Esophagus mucosa (tissue), 1 donor: ENCODE measurements around the gene AGAP1. TPM values are rescaled to one million over a fixed set of nuclear protein-coding genes. Genes with fewer than 3 reads are reported as not detected.

Experiments
- ATAC-seq: fragments of 200-7000 bp; cut with Tn5 transposase; one replicate; pipeline ENCODE4 v1.9.1; 2020
- total RNA-seq: library from RNA; stranded (reverse); gene quantifications from one replicate; pipeline ENCODE4 v1.2.4, GENCODE V29; 2023
- donor health status: DM: yes; HTN: yes; CAD: no.

Gene AGAP1
- 17.1 TPM for total RNA-seq

DNA sequence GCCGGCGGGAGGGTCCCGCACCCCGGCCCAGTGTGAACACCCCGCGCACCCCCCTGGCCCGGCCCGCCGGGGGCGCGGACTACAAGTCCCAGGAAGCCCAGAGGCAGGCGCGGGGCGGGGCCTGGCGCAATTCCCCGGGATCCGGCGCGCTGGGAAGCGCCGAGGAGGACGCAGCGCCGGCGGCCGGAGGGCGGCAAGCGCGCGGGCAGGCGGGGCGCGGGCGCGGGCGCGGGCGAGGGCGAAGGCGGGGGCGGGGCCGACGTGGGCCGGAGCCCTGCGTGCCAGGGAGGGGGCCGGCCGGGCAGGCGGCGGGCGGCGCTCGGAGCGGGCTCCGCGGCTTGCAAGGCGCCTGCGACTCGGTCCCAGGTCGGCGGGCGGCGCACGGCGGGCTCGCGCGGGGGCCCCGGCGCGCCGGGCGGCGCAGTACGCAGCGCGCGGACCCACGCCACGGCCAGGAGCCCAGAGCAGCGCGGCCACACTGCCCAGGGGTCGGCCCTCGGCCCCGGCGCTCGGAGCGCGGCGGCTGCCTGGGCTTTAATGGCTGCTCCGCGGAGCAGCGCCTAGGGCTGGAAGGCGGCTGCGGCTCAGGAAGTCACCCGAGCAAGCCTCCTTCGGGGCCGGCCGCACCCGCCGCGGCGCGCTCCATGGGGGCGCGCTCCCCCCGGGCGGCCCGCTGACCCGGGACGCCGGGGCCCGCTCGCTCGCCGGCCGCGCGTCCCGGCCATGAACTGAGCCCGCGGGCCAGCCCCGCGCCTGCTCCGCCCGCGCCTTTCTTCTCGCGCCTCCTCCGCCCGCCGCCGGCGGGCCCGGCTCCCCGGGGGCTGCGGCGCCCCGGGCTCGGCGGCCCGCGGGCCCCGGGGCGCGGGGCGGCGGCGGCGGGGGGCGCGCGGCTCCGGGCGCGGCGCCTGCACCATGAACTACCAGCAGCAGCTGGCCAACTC is at the start of gene AGAP1:
Gene AGAP1, plus strand, starts transcription at position 269 of the 941 bp plus-strand sequence.
- ATAC-seq, result peak; percentile 89

DNA sequence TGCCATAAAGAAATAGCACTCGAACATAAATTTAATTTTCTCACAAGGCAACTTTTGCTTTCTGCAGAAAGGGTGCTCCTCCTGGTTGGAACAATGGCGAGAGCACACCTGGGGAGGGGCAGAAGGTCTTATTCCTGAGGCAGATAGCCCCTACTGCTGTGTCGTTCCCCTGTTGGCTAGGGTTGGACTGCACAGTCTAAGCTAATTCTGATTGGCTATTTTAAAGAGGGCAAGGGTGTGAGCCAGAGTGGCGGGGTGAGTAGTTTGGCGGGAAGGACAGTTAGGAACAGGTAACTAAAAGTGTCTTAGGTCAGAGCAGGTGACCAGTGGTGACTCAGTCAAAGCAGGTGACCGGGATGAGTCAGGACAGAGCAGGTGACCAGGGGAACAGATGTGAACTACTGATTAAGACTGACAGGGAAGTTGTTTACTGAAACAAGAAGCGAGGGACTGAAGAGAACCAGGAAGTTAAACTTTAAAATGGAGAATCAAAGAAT is 49.7 kb upstream of the AGAP1 start:
- ATAC-seq, result no peak

DNA sequence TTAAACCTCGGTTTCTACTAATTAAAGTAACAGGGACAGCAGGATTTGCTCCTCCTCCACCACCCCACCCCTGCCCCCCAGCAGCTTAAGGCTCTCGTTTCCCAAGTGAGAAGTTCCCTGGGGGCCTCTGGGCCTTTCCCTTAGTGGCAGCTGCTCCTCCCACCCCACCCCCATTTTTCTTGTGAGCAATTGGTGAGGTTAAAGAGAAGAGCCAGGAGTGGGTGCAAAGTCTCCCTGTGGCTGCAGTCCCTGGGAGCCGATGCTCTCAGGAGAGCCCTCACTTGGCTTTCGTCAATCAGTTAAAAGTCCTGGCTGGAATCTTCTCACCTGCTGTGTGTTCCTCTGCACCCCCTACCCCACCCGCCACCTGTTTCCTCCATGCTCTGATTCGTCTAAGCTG is 48.7 kb upstream of the AGAP1 start:
- no peak for ATAC-seq

DNA sequence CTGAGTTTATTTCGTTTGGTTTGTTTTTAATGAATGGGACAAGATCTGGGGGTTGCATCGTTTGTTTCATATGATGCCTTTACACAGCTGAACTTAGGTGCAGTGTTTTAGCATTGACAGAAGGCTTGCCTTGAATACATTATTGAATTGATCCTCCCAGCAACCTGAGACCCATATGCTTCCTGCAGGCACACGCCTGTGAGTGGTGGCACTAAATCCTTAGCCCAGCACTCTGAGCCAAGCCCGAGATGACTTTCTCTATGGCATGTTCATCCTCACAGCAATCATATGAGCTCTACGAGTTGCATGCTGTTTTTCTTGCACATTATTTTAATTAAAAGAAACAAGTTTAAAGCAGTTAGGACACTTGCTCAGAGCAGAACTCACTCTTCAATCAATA is 47.8 kb upstream of the AGAP1 start:
- ATAC-seq, result no peak

DNA sequence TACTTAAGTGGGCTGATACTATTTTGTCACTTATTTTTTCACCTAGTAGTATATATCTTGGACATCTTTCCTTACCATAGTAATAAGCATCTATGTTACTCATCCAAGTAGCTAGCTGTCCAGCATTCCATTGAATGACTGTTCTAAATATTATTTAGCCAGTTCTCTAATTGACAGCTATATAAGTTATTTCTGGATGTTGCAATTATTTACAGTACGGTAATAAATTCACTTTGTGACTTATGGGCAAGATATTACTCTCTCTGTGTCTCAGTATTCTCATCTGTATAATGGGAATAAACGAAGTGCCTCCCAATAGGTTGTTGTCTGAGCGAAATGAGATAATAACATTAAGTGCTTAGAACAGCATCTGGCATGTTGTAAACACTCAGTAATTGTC is 46.6 kb upstream of the AGAP1 start:
- ATAC-seq, result no peak

DNA sequence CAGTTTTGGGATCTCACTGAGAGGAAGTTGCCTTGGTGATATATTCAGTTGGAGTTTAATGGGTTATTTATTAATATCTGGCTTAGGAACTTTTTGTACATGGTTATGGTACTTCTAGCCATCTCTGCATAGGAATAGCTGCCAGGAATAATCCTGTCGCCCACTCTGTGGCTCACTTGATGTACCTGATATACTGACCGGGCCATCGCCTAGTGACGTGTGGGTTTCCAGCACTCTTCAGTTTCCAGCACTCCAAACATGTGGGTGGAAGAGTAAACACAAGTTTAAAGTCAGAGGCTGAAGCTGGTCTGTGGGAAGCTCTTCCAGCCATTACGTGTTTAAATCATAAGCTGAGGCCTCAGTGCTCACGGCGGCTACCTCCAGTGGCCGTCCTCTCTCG is 44.3 kb upstream of the AGAP1 start:
- no peak for ATAC-seq

DNA sequence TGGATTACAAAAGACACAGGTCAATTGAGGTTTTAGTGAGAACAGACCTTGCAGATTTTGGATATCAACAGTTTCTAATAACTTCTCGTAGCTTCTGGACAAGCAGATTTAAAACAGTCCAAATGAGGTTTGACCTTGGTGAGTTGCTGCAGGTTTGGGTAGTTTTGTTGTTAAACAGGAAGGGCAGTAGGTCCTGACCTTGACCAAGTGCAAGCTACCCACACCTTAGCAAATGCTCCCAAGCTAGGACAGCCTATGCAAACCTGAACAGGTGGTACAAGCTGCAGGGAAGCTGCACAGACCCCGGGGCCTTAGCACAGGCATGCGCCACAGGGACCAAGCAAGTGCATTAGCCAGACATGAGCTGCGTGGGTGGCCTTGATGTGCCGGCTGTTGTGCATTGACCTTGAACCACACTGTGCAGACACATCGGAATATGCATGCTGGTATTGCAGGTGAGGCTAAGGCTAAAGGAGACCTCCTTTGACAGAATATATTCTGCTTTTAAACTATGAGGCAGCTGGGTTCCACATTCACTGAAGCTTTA is 40.2 kb upstream of the AGAP1 start:
- ATAC-seq, result no peak

DNA sequence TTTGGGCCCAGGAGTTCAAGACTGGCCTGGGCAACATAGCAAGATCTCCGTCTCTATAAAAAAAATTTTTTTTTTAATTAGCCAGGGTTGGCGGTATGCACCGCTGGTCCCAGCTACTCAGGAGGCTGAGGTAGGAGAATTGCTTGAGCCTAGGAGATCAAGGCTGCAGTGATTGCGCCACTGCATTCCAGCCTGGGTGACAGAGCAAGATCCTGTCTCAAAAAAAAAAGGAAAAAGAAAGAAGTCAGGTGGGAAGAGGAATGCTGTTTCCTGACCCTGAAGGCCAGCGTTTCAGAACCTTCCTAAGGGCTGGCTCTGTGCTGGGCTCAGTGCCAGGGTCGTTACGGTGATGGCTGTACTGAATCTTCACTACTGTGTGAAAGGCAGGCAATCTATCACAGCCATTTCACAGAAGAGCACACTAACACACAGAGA is 35.0 kb upstream of the AGAP1 start:
- ATAC-seq, result no peak

DNA sequence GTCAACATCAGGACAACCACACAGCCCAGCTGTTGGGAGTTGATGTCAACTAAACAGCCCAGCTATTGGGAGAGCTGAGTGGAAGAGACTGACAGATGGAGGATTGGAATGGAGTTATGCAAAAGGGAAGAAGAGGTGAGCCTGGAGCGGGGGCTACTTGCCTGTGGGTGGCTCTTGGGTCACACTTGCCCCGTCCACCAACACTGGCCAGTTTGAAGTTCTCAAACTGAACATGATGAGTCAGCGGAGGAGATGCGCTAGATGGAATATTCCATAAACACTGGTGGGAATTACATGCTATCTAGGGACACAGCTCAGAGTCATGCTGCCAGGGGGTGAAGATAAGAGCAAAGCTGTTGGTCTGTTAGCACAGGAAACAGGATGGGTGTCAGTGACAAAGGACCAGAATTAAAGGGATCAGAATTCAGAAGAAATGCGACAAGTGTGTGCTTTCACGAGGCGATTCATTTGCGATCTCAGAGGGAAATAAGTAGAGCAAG is 33.2 kb upstream of the AGAP1 start:
- no peak for ATAC-seq

DNA sequence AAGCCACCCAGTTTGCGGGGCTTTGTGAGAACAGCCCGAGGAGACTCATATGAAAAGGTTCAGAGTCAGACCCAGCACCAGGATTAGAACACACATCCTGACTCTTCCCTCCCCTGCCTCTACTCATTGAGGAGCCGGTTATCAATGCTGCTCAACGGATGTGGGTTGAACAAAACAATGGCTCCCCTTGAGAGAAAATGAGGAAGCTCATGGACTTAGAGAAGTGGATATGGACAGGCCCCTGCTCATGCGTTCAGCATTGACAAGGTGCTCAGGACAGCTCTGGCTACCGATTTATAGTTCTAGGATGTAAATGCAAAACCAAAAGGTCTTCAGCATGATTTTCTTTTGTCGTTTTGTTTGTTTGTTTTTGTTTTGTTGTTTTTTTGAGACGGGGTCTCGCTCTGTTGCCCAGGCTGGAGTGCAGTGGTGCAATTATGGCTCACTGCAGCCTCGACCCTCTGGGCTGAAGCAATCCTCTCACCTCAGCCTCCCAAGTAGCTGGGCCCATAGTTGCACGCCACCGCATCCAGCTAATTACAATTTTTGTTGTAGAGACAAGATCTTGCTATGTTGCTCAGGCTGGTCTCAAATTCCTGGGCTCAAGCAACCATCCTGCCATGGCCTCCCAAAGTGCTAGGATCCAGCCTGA is 32.0 kb upstream of the AGAP1 start:
- ATAC-seq, result no peak

DNA sequence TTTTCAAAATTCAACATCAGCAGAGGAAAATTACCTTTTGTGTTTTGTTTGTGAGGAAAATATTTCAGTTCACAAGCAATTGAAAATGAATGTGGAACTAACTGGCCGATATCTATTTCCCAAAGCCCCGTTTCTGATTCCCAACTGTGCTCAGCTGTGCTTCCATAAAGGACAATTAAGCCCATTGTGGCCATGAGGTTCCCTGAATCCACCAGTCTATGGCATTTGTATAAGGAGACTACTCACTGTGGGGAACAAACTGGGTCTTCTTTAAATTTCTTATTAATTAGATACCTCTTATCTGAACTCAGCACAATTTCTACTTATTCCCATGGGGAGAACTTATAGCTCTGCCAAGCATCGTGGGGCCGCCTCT is 31.4 kb upstream of the AGAP1 start:
- no peak for ATAC-seq

DNA sequence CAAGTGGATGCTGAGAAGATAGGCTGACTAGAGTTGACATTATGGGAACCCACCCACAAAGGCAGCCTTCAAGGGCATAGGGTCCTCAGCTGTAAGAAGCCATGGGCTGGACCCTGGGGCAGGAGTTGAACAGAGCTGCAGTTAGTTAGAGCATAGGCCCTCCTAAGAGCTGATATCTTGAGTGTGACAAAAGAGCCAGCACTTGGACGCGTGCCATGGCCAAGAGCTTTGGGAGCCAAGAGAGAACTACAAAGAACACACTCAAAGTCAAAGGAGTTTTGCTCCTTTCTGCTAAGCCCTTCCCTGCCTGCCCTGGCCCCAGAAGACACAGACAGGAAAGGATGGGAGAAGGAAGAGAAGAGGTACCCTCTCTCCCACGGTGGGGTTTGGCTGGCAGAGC is 29.9 kb upstream of the AGAP1 start:
- no peak for ATAC-seq

DNA sequence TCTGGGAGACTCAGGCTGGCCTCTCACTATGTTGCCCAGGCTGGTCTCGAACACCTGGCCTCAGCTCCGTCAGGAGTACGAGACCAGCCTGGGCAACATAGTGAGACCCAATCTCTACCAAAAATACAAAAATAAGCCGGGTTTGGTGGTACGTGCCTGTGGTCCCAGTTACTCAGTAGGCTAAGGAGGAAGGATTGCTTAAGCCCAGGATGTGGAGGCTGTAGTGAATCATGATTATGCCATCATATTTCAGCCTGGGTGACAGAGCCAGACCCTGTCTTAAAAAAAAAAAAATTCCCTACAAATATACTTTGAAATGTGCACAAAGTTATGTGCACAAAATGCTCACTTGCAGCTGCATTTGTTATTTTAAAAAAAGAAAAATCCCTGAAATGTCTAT is 26.3 kb upstream of the AGAP1 start:
- ATAC-seq, result no peak

DNA sequence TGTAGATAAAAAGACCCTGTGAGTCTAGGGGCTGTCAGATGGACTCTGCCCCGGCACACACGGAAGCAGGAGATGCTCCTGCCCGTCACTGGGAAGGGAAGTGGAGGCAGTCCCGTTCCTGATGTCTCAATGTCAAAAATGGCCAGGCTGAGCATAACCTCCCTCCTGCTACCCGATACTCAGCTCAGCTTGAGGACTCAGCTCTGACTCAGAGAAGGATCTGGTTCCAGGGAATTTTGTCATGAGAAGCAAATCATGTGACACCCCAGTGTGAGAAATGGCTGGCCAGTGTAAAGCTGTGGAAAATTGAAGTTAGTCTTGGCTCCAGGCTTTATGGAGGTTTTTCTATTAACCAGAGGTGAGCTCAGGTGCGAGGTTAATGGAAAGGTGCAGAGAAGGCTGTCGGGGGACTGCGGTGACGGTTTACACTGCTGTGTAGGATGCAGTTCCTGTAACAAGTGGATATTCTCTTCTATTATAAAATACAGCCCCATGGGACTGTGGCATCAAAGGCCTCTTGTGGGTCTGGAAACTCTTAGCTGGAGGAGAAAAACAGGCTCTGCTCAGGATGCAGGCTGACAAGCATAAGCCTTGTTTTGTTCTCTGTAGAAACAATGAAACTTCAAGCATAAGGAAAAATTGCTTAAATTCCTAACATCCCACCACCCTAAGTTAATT is 24.7 kb upstream of the AGAP1 start:
- peak; percentile 79 for ATAC-seq

DNA sequence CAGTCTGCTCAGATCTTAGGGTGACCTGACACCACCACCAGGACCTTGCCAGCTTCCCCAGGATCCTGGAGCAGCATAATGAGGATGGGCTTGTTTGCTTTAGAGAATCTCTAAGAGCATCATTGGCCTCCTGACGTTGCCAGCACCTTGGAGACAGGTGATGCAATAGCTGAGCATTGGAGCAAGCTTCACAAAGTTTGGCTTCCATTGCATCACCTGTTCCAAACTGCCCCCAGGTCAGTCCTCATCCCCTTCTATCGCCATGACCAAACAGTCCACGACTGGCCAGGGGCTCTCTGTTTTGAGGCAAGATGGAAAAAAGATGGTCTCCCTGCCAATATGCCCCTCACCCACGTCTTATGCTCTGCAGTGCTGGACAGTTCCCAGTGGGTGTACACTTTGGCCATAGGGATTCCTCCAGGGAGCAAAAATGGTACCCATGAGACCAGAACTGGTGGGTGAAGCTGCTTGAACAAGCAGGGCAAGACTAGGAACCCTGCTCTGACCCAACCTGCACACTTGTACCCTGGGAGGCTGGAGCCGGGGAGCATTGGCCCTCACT is 22.6 kb upstream of the AGAP1 start:
- no peak for ATAC-seq

DNA sequence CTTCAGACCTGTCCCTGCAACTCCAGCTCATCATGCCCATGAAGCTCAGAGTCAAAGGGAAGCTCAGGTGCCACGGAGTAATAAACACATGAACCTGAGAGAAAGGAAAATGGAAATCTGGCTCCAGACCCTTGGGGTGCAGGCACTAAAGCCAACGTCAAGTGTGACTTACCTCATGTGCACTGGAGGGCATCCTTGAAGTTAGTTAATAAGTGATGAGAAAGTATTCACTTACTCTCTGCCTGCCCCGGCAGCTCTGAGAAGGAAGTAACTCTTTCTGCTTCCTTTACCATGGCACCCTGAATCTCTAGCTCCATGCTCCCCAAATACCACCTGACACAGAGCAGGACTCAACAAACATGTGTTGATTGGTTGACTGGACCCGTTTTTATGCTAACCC is 21.4 kb upstream of the AGAP1 start:
- no peak for ATAC-seq

DNA sequence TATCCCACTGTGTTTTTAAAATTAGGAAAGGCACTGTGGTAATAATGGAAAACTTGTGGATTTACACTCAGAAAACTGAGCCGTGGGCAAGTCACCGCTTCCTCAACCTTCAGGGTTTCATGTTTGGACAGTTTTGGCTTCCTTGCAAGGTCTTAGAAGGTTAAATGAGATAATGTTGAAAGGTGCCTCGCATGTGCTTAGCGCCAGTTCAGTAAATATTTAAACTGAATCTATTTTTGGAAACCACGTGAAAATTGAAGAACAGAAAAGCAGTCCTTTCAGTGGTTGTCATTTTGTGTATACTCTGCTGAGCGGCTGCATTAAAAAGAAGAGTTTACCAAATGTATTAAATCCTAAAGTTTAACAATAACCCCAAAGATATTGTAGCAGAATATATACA is 15.2 kb upstream of the AGAP1 start:
- no peak for ATAC-seq

DNA sequence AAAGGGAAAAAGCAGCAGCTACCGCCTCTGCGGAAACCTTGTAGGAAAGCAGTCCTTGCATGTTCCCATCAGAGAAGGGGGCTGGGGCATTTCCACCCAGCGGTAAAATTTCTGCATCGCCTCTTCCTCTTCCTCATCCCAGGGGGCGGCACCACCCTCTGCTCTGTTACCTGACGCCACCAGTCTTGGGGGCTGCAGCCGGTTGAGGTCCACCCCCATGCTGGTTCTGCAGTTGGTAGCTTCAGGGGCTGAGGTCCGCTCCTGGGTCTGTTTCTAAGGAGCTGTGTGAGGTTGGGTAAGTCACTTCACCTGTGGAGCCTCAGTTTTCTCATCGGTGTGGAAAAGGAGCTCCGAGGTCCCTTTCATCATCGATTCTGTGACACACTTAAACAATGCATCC is 14.2 kb upstream of the AGAP1 start:
- ATAC-seq, result no peak

DNA sequence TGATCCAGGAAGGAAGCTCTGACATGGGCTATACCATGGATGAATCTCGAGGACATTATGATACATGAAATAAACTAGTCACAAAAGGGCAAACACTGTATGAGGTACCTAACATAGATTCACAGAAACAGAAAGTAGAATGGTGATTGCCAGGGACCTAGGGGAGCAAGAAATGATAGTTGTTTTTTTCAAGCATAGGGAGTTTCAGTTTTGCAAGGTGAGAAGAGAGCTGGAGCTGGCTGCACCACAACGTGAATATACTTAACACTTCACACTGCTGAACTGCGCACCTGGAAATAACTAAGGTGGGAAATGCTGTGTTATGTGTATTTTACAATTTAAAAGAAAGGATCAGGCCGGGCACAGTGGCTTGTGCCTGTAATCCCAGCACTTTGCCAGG is 13.2 kb upstream of the AGAP1 start:
- no peak for ATAC-seq

DNA sequence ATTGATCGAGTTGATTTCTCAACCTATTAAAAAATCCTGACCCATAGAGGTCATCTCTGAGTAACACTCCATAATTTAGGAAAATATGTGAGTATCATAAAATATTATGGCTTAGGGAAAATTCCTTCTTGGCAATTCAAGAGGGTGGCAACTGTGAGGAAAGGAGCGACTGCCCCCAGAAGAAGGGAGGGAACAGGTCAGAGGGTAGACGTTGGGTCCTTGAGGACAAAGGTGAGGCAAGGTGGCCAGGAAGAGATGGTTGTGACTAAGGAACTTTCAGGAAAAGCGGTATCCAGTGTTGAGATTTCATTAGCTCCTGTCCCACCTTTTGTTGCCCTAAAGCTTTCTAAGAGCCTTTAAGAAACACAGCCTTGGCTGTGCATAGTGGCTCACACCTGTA is 10.5 kb upstream of the AGAP1 start:
- no peak for ATAC-seq

DNA sequence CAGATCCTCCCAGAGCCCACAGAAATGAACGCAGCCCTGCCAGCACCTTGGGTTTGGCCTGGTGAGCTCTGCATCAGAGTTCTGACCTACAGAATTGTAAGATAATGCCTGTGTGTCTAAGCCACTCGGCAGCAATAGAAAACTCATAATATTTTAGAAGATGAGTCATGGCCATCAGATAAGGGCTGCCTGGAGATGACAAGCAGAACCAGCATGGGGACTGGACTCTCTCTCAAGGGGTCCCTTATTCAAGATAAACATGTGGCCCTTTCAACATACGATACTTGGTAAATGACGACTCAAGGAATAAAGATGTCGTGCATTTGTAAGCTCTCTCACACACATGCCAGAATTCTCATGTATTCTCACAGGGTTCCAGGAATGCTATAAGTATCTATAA is 8.5 kb upstream of the AGAP1 start:
- ATAC-seq, result no peak

DNA sequence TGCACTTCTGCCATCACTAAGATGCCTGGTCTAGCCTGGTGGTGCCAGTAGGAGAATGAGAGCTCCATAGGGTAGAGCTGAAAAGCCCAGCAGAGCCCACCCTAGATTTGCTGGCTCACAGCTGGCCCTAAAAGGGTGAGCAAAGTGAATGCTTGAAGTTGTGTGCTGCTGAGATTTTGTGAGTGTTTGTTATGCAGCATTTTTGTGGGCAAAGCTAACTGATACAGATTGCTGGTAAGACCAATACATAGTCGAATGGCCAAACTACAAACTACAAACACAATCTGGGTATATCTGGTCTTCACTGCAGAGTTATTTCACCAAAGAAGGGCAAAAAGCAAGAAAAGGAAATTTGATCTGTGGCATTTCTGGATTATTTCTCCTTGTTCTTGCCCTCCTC is 7.1 kb upstream of the AGAP1 start:
- ATAC-seq, result no peak

DNA sequence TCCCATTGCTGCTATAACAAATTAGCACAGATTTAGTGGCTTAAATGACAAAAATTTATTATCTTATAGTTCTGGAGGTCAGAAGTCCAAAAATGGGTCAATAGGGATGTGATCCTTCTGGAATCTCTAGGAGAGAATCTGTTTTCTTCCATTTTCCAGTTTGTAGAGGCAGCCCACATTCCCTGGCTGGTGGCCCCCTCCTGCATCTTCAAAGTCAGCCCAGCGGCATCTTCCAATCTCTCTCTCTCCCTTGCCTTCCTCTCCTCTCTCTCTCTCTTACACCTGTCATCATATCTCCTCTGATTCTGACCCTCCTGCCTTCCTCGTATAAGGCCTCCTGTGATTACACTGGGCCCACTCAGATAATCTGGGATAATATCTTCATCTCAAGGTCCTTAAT is 3.9 kb upstream of the AGAP1 start:
- ATAC-seq, result no peak
